NB4 (cell line): ENCODE results near the gene KCMF1.

Experiments
- CTCF ChIP-seq: IDR thresholded peaks from one replicate; pipeline ENCODE4 v1.5.1; 2012; ENCODE audit warnings: low read depth, low read length
- MYC ChIP-seq: IDR thresholded peaks from 2 replicates; pipeline ENCODE4 v1.6.1; 2011; ENCODE audit warnings: low read depth, low read length
- POLR2A ChIP-seq: IDR thresholded peaks from 2 replicates; pipeline ENCODE4 v1.6.1; 2011; ENCODE audit warnings: mild to moderate bottlenecking; ENCODE audit not compliant: insufficient read length; ENCODE audit errors: extremely low read depth

GRCh38 chr2:84971510-84972206, 697 bp downstream of the KCMF1 start:
- TF ChIP-seq POLR2A, result no peak
- no peak for TF ChIP-seq CTCF
- TF ChIP-seq MYC, result no peak
